H1 (cell line): ENCODE measurements around the gene CD44. TPM values are rescaled to one million over a fixed set of nuclear protein-coding genes. Genes with fewer than 3 reads are reported as not detected.

Source experiments
- CTCF ChIA-PET: fragments of 300-600 bp; sonication (Branson Sonifier 250); formaldehyde crosslinking; loops from one replicate; lab custom pipeline; 2021; ENCODE audit not compliant: partially characterized antibody; lab: Charles Lee
- POLR2A ChIA-PET: fragments of 300-600 bp; sonication (Branson Sonifier 250); formaldehyde crosslinking; loops from one replicate; lab custom pipeline; 2021; ENCODE audit warnings: inconsistent platforms; ENCODE audit not compliant: partially characterized antibody; lab: Charles Lee
- DNase-seq, 2 experiments: peaks; one replicate each; pipeline versions ENCODE4 v3.0.0 to v3.0.0-alpha.2; 2010 to 2022; ENCODE audit warnings: low spot score in 2 of 2, low read depth in 1 of 2, mixed read lengths in 1 of 2
- FAIRE-seq: peaks from 2 replicates; lab custom pipeline; 2011; peaks lifted over from hg19 to GRCh38; lab: Jason Lieb, UNC
- H2AFZ ChIP-seq: 2 replicates; pipeline ENCODE4 v1.8.1; 2012; ENCODE audit warnings: low read length, inconsistent platforms
- H2AK5ac ChIP-seq: 2 replicates; pipeline ENCODE4 v1.6.1; 2013; ENCODE audit warnings: low read depth, low read length
- H2BK120ac ChIP-seq: replicated peaks from 2 replicates; pipeline ENCODE3; 2013; ENCODE audit warnings: low read depth, low read length, inconsistent platforms
- H2BK12ac ChIP-seq: 2 replicates; pipeline ENCODE4 v1.6.1; 2013; ENCODE audit warnings: low read depth, low read length
- H2BK15ac ChIP-seq: 2 replicates; pipeline ENCODE4 v1.6.1; 2013; ENCODE audit warnings: low read length
- H2BK20ac ChIP-seq: 2 replicates; pipeline ENCODE4 v1.6.1; 2013; ENCODE audit warnings: low read length
- H2BK5ac ChIP-seq: 2 replicates; pipeline ENCODE4 v1.6.1; 2013; ENCODE audit warnings: low read depth, low read length
- H3K14ac ChIP-seq: 2 replicates; pipeline ENCODE4 v1.6.1; 2013; ENCODE audit warnings: inconsistent platforms; ENCODE audit not compliant: insufficient read length
- H3K18ac ChIP-seq: 2 replicates; pipeline ENCODE4 v1.6.1; 2013; ENCODE audit warnings: low read length; ENCODE audit errors: extremely low read depth
- H3K23ac ChIP-seq: 2 replicates; pipeline ENCODE4 v1.6.1; 2013; ENCODE audit warnings: inconsistent platforms; ENCODE audit not compliant: insufficient read length
- H3K23me2 ChIP-seq: 2 replicates; pipeline ENCODE4 v1.6.1; 2013; ENCODE audit warnings: low read depth, low read length
- H3K27ac ChIP-seq: 2 replicates; pipeline ENCODE4 v1.6.1; 2011; ENCODE audit warnings: low read depth, low read length, inconsistent platforms
- H3K27me3 ChIP-seq, 4 experiments: replicated peaks in 1 of 4; 1 replicate in 1 of 4; 2 replicates in 3 of 4; pipeline versions ENCODE4 v1.6.1 to v1.8.1; 2011 to 2013; ENCODE audit warnings: low read length in 3 of 4, mild to moderate bottlenecking in 3 of 4, inconsistent platforms in 2 of 4, mixed read lengths in 2 of 4, moderate library complexity in 1 of 4; ENCODE audit not compliant: control insufficient read depth in 3 of 4, insufficient read depth in 3 of 4; ENCODE audit errors: extremely low read depth in 1 of 4
- H3K36me3 ChIP-seq, 4 experiments: 2 replicates each; pipeline versions ENCODE4 v1.6.1 to v1.8.1; 2011 to 2013; ENCODE audit warnings: mild to moderate bottlenecking in 4 of 4, low read length in 3 of 4, moderate library complexity in 2 of 4, control low read depth in 1 of 4, inconsistent platforms in 1 of 4; ENCODE audit not compliant: insufficient read depth in 4 of 4, control insufficient read depth in 2 of 4
- H3K4ac ChIP-seq: replicated peaks from 2 replicates; pipeline ENCODE3; 2013; ENCODE audit warnings: low read length, low read depth, mixed read lengths, inconsistent platforms; ENCODE audit not compliant: insufficient read length
- H3K4me1 ChIP-seq, 4 experiments: replicated peaks in 1 of 4; 1 replicate in 1 of 4; 2 replicates in 3 of 4; pipeline versions ENCODE4 v1.6.1 to v1.8.1; 2011 to 2013; ENCODE audit warnings: low read length in 3 of 4, inconsistent platforms in 2 of 4, mixed read lengths in 1 of 4; ENCODE audit not compliant: insufficient read depth in 4 of 4, control insufficient read depth in 3 of 4
- H3K4me2 ChIP-seq, 2 experiments: 2 replicates each; pipeline versions ENCODE4 v1.6.1 to v1.8.1; 2011 to 2013; ENCODE audit warnings: low read depth in 2 of 2, low read length in 2 of 2, control low read depth in 1 of 2, inconsistent platforms in 1 of 2, mild to moderate bottlenecking in 1 of 2; ENCODE audit not compliant: insufficient read depth in 1 of 2
- H3K4me3 ChIP-seq, 4 experiments: fragments of 200-600, 300-600 bp in 1 of 4; sonication (generic), shearing (Covaris generic), sonication (Bioruptor Twin) in 1 of 4; 2 replicates each; pipeline versions ENCODE4 v1.5.1 to v1.8.1; 2011 to 2016; ENCODE audit warnings: low read length in 4 of 4, low read depth in 3 of 4, control low read depth in 2 of 4, inconsistent platforms in 2 of 4, mild to moderate bottlenecking in 2 of 4, mixed read lengths in 1 of 4, moderate library complexity in 1 of 4; ENCODE audit not compliant: insufficient read depth in 2 of 4; ENCODE audit errors: extremely low read depth in 1 of 4
- H3K56ac ChIP-seq: replicated peaks from 2 replicates; pipeline ENCODE3; 2013; ENCODE audit warnings: low read depth, mild to moderate bottlenecking, mixed read lengths, low read length, inconsistent platforms; ENCODE audit not compliant: insufficient read length
- H3K79me1 ChIP-seq: 2 replicates; pipeline ENCODE4 v1.6.1; 2013; ENCODE audit warnings: low read depth, low read length, control low read depth
- H3K79me2 ChIP-seq, 2 experiments: 2 replicates each; pipeline versions ENCODE4 v1.6.1 to v1.8.1; 2012 to 2013; ENCODE audit warnings: low read length in 2 of 2, mild to moderate bottlenecking in 2 of 2, inconsistent platforms in 1 of 2; ENCODE audit not compliant: insufficient read depth in 2 of 2, control insufficient read depth in 1 of 2
- H3K9ac ChIP-seq, 4 experiments: replicated peaks in 1 of 4; 1 replicate in 1 of 4; 2 replicates in 3 of 4; pipeline versions ENCODE4 v1.6.1 to v1.8.1; 2011 to 2013; ENCODE audit warnings: low read depth in 3 of 4, low read length in 3 of 4, control low read depth in 2 of 4, mild to moderate bottlenecking in 2 of 4, moderate library complexity in 2 of 4, inconsistent platforms in 1 of 4; ENCODE audit errors: extremely low read depth in 1 of 4
- H3K9me3 ChIP-seq, 2 experiments: 2 replicates each; pipeline versions ENCODE4 v1.6.1 to v1.8.1; 2012 to 2013; ENCODE audit warnings: mild to moderate bottlenecking in 2 of 2, moderate library complexity in 2 of 2, control low read depth in 1 of 2, inconsistent platforms in 1 of 2, low read depth in 1 of 2, low read length in 1 of 2, mixed read lengths in 1 of 2; ENCODE audit not compliant: insufficient read depth in 2 of 2
- H4K20me1 ChIP-seq, 2 experiments: replicated peaks in 1 of 2; 2 replicates each; pipeline versions ENCODE3 to v1.8.1; 2011 to 2013; ENCODE audit warnings: inconsistent platforms in 2 of 2, low read length in 2 of 2, mild to moderate bottlenecking in 1 of 2; ENCODE audit not compliant: insufficient read depth in 2 of 2, control insufficient read depth in 1 of 2
- H4K5ac ChIP-seq: 2 replicates; pipeline ENCODE4 v1.6.1; 2013; ENCODE audit warnings: low read length, low read depth, mixed read lengths, inconsistent platforms; ENCODE audit not compliant: insufficient read length
- H4K8ac ChIP-seq: 2 replicates; pipeline ENCODE4 v1.8.0; 2013; ENCODE audit warnings: mild to moderate bottlenecking, moderate library complexity, low read length, inconsistent platforms; ENCODE audit not compliant: insufficient read depth; ENCODE audit errors: extremely low read depth
- H4K91ac ChIP-seq: replicated peaks from 2 replicates; pipeline ENCODE3; 2013; ENCODE audit warnings: low read length, mixed read lengths, inconsistent platforms; ENCODE audit not compliant: insufficient read length
- CBX8 ChIP-seq: fragments of 300-800, 300-1000 bp; sonication (generic); IDR thresholded peaks from 2 replicates; pipeline ENCODE4 v1.7.1; 2016; ENCODE audit warnings: low read depth, low read length, borderline replicate concordance
- CHD1 ChIP-seq: IDR thresholded peaks from 2 replicates; pipeline ENCODE4 v1.6.1; 2012; ENCODE audit warnings: low read depth, low read length, improper control_type of control experiment
- EP300 ChIP-seq, 2 experiments: IDR thresholded peaks; 1 replicate in 1 of 2; 2 replicates in 1 of 2; pipeline ENCODE4 v1.6.1; 2011 to 2012; ENCODE audit warnings: low read depth in 2 of 2, low read length in 2 of 2, mild to moderate bottlenecking in 2 of 2, borderline replicate concordance in 1 of 2, inconsistent platforms in 1 of 2, moderate library complexity in 1 of 2
- GTF2F1 ChIP-seq: IDR thresholded peaks from 2 replicates; pipeline ENCODE4 v1.6.1; 2012; ENCODE audit warnings: low read depth, low read length, improper control_type of control experiment, borderline replicate concordance
- KDM1A ChIP-seq: fragments of 200-600, 300-600 bp; sonication (generic); IDR thresholded peaks from 2 replicates; pipeline ENCODE4 v1.7.1; 2016; ENCODE audit warnings: mild to moderate bottlenecking, low read length, borderline replicate concordance
- KDM5A ChIP-seq: fragments of 200-600 bp; IDR thresholded peaks from 2 replicates; pipeline ENCODE4 v1.7.1; 2012; ENCODE audit warnings: mild to moderate bottlenecking, low read length, inconsistent platforms, mixed read lengths
- POLR2A ChIP-seq, 2 experiments: IDR thresholded peaks; 1 replicate in 1 of 2; 2 replicates in 1 of 2; pipeline ENCODE4 v1.6.1; 2011; ENCODE audit warnings: low read depth in 2 of 2, low read length in 2 of 2, mild to moderate bottlenecking in 2 of 2; ENCODE audit errors: control extremely low read depth in 1 of 2
- RAD21 ChIP-seq, 2 experiments: IDR thresholded peaks in 1 of 2; conservative IDR thresholded peaks in 1 of 2; 2 replicates each; pipeline ENCODE4 v1.6.1; 2011; ENCODE audit warnings: low read depth in 2 of 2, low read length in 2 of 2, improper control_type of control experiment in 1 of 2, inconsistent platforms in 1 of 2, mild to moderate bottlenecking in 1 of 2, moderate library complexity in 1 of 2
- RBBP5 ChIP-seq: IDR thresholded peaks from 2 replicates; pipeline ENCODE4 v1.7.1; 2012; ENCODE audit warnings: low read depth, mild to moderate bottlenecking, inconsistent platforms, low read length, moderate library complexity, borderline replicate concordance
- RFX5 ChIP-seq: IDR thresholded peaks from 2 replicates; pipeline ENCODE4 v1.6.1; 2011; ENCODE audit warnings: low read depth, low read length, improper control_type of control experiment, borderline replicate concordance
- RNF2 ChIP-seq: fragments of 200-900, 300-1000 bp; sonication (generic); IDR thresholded peaks from 2 replicates; pipeline ENCODE4 v1.7.1; 2016; ENCODE audit warnings: borderline replicate concordance, low read depth, mild to moderate bottlenecking, antibody characterized with exemption, low read length; ENCODE audit not compliant: poor library complexity, severe bottlenecking; ENCODE audit errors: missing control alignments
- SRF ChIP-seq: IDR thresholded peaks from 2 replicates; pipeline ENCODE4 v1.6.1; 2011; ENCODE audit warnings: mild to moderate bottlenecking, low read depth, low read length, moderate library complexity
- SUZ12 ChIP-seq: fragments of 200-600 bp; sonication (generic); IDR thresholded peaks from 2 replicates; pipeline ENCODE4 v1.6.1; 2012; ENCODE audit warnings: mild to moderate bottlenecking, inconsistent platforms, low read length, moderate library complexity, mixed read lengths
- WGBS, 2 experiments: shearing (Covaris generic) in 1 of 2; methylation state at CpG; one replicate each; pipeline versions ENCODE4 v1.1.6 to v1.1.7; 2013 to 2015; ENCODE audit warnings: low lambda C conversion rate in 2 of 2, mixed read lengths in 2 of 2, inconsistent platforms in 1 of 2, low coverage in 1 of 2, missing lambda C conversion rate in 1 of 2; ENCODE audit not compliant: insufficient replicate concordance in 2 of 2, insufficient coverage in 1 of 2, insufficient read length in 1 of 2; ENCODE audit errors: extremely low coverage in 1 of 2, missing lambda C conversion rate in 1 of 2; 5-methylcytosine and 5-hydroxymethylcytosine counted together
- polyA plus RNA-seq, 7 experiments: library from polyadenylated mRNA; depleted of rRNA in 3 of 7; stranded (reverse) in 5 of 7; unstranded in 2 of 7; fragments of >200 nt in 5 of 7; fragments of 200-250 nt in 2 of 7; gene quantifications; 1 replicate in 5 of 7; 2 replicates in 1 of 7; 4 replicates in 1 of 7; pipeline versions ENCODE4 v1.2.1 to v1.2.3, GENCODE V29; 2011 to 2013; ENCODE audit warnings: missing spikeins in 2 of 7, mixed read lengths in 2 of 7
- total RNA-seq: library from RNA; stranded (reverse); fragmentation: NEBNext Ultra II Directional; extraction: Animal tissue kit (Norgen Biotek cat#: 25700); gene quantifications from 2 replicates; pipeline ENCODE4 v1.2.1, GENCODE V29; 2021

The CD44 gene
- total and polyA plus RNA-seq, 2 of the 8 experiments (the other 6 are each of a cell fraction or from before 2014, with no cell fraction given): 11.8 to 13.7 TPM

- Histone ChIP-seq H3K9ac (peak overlapping the region in 1 of 4 experiments; percentile 8; a peak in 1 of 7 replicates), H2BK5ac (no peak overlapping the region), H3K14ac (no peak overlapping the region), H3K23ac (no peak overlapping the region), H3K4ac (no peak overlapping the region), H3K23me2 (peaks cover 7% of the 10 kb centered on the region; the same call in 1 of the 2 replicates), H3K18ac (no peak overlapping the region), H4K91ac (no peak overlapping the region), H4K20me1 (no peaks in the 10 kb centered on the region), H3K27me3 (peaks cover 8 to 16% (median 12%) of the 10 kb centered on the region in 4 experiments), H2BK120ac (no peak overlapping the region), H2BK15ac (no peak overlapping the region), H3K36me3 (no peaks in the 10 kb centered on the region), H3K27ac (no peak overlapping the region), H2BK20ac (no peak overlapping the region), H4K8ac (no peak overlapping the region), H4K5ac (no peak overlapping the region), H3K4me3 (no peak overlapping the region), H3K9me3 (no peaks in the 10 kb centered on the region), H2AK5ac (no peak overlapping the region), H3K4me1 (peaks cover 0 to 3% (median 0%) of the 10 kb centered on the region in 4 experiments; a peak in 2 of 7 replicates), H2BK12ac (no peak overlapping the region), H3K4me2 (no peak overlapping the region), H3K79me2 (no peaks in the 10 kb centered on the region), H2AFZ (no peak overlapping the region), H3K79me1 (no peaks in the 10 kb centered on the region), H3K56ac (peak overlapping the region; percentile 37)
- ChIA-PET CTCF (interaction anchor here (0.9 to 1.5 kb wide), 3 partner anchors 17 to 33 kb away, joined by 3 read pairs; no protein-coding TSS in a partner anchor), POLR2A (no interaction called here)
- no peak for FAIRE-seq
- 86% methylated on average over 1 of the region's 1 CpG; no CpG with 5 or more reads in 1 of the 2 experiments for WGBS, 2 experiments
- TF ChIP-seq EP300 (IDR thresholded peaks at IDR 0.05; ENCODE audit: borderline replicate concordance in 1 of 2, low read depth in 2 of 2, low read length in 2 of 2) (no peak), RFX5 (no peak), GTF2F1 (no peak), RBBP5 (no peak), SRF (no peak), SUZ12 (no peak), CBX8 (no peak), KDM1A (no peak), POLR2A (IDR thresholded peaks at IDR 0.05; ENCODE audit: control extremely low read depth in 1 of 2, low read depth in 2 of 2, low read length in 2 of 2) (no peak), RAD21 (IDR thresholded peaks at IDR 0.05 in 1 of 2, conservative IDR thresholded peaks at IDR 0.05 in 1 of 2; ENCODE audit: low read depth in 2 of 2, low read length in 2 of 2) (no peak), KDM5A (no peak), CHD1 (no peak), RNF2 (no peak)
- no peak for DNase-seq
Observed at GRCh38 chr11:35133656-35134055, 5.3 kb upstream of the CD44 start.
